IMR-90 (cell line): ENCODE measurements around the gene IGF2.

Experiments used
- CHD1 ChIP-seq: IDR thresholded peaks from 2 replicates; pipeline ENCODE4 v1.6.1; 2012; ENCODE audit warnings: low read depth, low read length, improper control_type of control experiment
- FOS ChIP-seq: fragments of 150-350 bp; IDR thresholded peaks from 2 replicates; pipeline ENCODE4 v1.6.1; 2016; ENCODE audit warnings: low read depth, low read length
- MAFK ChIP-seq: IDR thresholded peaks from 2 replicates; pipeline ENCODE4 v1.6.1; 2012; ENCODE audit warnings: low read depth, low read length, improper control_type of control experiment
- POLR2A ChIP-seq: IDR thresholded peaks from 2 replicates; pipeline ENCODE4 v1.6.1; 2012; ENCODE audit warnings: mild to moderate bottlenecking, low read depth, low read length
- TF ChIP-seq, protein P1 (sequence below): conservative IDR thresholded peaks from 2 replicates; pipeline ENCODE4 v1.5.1; 2012; ENCODE audit warnings: mild to moderate bottlenecking, low read depth, low read length, improper control_type of control experiment
- TF ChIP-seq, protein P2 (sequence below): fragments of 150-350 bp; IDR thresholded peaks from 2 replicates; pipeline ENCODE4 v1.6.1; 2016; ENCODE audit warnings: low read depth, mild to moderate bottlenecking, low read length, moderate library complexity, borderline replicate concordance
- TF ChIP-seq, protein P3 (sequence below): fragments of 150-350 bp; IDR thresholded peaks from 2 replicates; pipeline ENCODE4 v1.6.1; 2017; ENCODE audit warnings: mild to moderate bottlenecking, antibody characterized with exemption, low read length, low read depth

GRCh38 chr11:2100361-2101170 is 38.6 kb downstream of the IGF2 start:
- TF ChIP-seq, protein P1, sequence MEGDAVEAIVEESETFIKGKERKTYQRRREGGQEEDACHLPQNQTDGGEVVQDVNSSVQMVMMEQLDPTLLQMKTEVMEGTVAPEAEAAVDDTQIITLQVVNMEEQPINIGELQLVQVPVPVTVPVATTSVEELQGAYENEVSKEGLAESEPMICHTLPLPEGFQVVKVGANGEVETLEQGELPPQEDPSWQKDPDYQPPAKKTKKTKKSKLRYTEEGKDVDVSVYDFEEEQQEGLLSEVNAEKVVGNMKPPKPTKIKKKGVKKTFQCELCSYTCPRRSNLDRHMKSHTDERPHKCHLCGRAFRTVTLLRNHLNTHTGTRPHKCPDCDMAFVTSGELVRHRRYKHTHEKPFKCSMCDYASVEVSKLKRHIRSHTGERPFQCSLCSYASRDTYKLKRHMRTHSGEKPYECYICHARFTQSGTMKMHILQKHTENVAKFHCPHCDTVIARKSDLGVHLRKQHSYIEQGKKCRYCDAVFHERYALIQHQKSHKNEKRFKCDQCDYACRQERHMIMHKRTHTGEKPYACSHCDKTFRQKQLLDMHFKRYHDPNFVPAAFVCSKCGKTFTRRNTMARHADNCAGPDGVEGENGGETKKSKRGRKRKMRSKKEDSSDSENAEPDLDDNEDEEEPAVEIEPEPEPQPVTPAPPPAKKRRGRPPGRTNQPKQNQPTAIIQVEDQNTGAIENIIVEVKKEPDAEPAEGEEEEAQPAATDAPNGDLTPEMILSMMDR, result no peak
- TF ChIP-seq, protein P2, sequence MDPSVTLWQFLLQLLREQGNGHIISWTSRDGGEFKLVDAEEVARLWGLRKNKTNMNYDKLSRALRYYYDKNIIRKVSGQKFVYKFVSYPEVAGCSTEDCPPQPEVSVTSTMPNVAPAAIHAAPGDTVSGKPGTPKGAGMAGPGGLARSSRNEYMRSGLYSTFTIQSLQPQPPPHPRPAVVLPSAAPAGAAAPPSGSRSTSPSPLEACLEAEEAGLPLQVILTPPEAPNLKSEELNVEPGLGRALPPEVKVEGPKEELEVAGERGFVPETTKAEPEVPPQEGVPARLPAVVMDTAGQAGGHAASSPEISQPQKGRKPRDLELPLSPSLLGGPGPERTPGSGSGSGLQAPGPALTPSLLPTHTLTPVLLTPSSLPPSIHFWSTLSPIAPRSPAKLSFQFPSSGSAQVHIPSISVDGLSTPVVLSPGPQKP, result no peak
- no peak for TF ChIP-seq POLR2A
- TF ChIP-seq MAFK, result no peak
- no peak for TF ChIP-seq FOS
- no peak for TF ChIP-seq CHD1
- TF ChIP-seq, protein P3, sequence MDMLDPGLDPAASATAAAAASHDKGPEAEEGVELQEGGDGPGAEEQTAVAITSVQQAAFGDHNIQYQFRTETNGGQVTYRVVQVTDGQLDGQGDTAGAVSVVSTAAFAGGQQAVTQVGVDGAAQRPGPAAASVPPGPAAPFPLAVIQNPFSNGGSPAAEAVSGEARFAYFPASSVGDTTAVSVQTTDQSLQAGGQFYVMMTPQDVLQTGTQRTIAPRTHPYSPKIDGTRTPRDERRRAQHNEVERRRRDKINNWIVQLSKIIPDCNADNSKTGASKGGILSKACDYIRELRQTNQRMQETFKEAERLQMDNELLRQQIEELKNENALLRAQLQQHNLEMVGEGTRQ, result no peak
